Measurements from ENCODE around the gene CATSPER3.

- TF ChIP-seq, protein P1, sequence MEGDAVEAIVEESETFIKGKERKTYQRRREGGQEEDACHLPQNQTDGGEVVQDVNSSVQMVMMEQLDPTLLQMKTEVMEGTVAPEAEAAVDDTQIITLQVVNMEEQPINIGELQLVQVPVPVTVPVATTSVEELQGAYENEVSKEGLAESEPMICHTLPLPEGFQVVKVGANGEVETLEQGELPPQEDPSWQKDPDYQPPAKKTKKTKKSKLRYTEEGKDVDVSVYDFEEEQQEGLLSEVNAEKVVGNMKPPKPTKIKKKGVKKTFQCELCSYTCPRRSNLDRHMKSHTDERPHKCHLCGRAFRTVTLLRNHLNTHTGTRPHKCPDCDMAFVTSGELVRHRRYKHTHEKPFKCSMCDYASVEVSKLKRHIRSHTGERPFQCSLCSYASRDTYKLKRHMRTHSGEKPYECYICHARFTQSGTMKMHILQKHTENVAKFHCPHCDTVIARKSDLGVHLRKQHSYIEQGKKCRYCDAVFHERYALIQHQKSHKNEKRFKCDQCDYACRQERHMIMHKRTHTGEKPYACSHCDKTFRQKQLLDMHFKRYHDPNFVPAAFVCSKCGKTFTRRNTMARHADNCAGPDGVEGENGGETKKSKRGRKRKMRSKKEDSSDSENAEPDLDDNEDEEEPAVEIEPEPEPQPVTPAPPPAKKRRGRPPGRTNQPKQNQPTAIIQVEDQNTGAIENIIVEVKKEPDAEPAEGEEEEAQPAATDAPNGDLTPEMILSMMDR (IDR thresholded peaks at IDR 0.05): no peak
- TF ChIP-seq POLR2A (IDR thresholded peaks at IDR 0.05): no peak
These were observed 3.1 kb upstream of the CATSPER3 start for GRCh38 chr5:134964359-134965270.
